ENCODE data around the gene KCNJ18. TPM values are rescaled to one million over a fixed set of nuclear protein-coding genes. Genes with fewer than 3 reads are reported as not detected.

The KCNJ18 gene
- total and polyA plus RNA-seq, 9 of the 15 experiments (the other 6 are each of a cell fraction or from before 2014, with no cell fraction given): not detected

- no peaks in the 10 kb centered on the region for H3K9me1 ChIP-seq (ENCODE audit: control insufficient read depth, insufficient read depth, low read length)
- WGBS (ENCODE audit: insufficient coverage, low coverage, missing lambda C conversion rate): 38% methylated on average over 30 of the region's 30 CpGs
- H3K36me3 ChIP-seq (ENCODE audit: control insufficient read depth, insufficient read depth, low read length): no peaks in the 10 kb centered on the region
- peaks cover 3 to 37% of the 10 kb centered on the region in 2 experiments; a peak in 4 of 5 replicates for H3K4me1 ChIP-seq (replicated peaks in 1 of 2; ENCODE audit: control insufficient read depth in 2 of 2, insufficient read depth in 2 of 2, low read length in 2 of 2)
- DNase-seq (ENCODE audit: extremely low read depth in 1 of 4, low spot score in 3 of 4): no peak
- H2AFZ ChIP-seq (ENCODE audit: low read depth, low read length): no peak overlapping the region
- POLR2A ChIA-PET: no interaction called here
- H4K20me1 ChIP-seq (replicated peaks; ENCODE audit: control insufficient read depth, insufficient read depth, low read length): no peaks in the 10 kb centered on the region
- no peak overlapping the region for H3K4me3 ChIP-seq
- no peak for FAIRE-seq
- H3K9me3 ChIP-seq (replicated peaks; ENCODE audit: control insufficient read depth, insufficient read depth, low read depth, low read length): no peaks in the 10 kb centered on the region
- no peak for ATAC-seq
- H3K27me3 ChIP-seq (ENCODE audit: control insufficient read depth in 2 of 2, insufficient read depth in 2 of 2, low read length in 2 of 2): peaks cover 0 to 33% of the 10 kb centered on the region in 2 experiments; a peak in 2 of 5 replicates
- no peaks in the 10 kb centered on the region for H3K79me2 ChIP-seq (ENCODE audit: control insufficient read depth, insufficient read depth, low read length)
- H3K27ac ChIP-seq (ENCODE audit: extremely low read depth, low read depth, low read length): no peak overlapping the region
- H3K4me2 ChIP-seq (ENCODE audit: insufficient read depth, low read length): no peak overlapping the region
- BruUV-seq (replicated peaks): no TSS peak
- in situ Hi-C loops (cut with MboI): loop anchor here (10.0 kb wide), 2 partner anchors 628 to 708 kb away; no protein-coding TSS in a partner anchor
- intact Hi-C loops (cut with micrococcal nuclease): no loop called here
- CTCF ChIA-PET (ENCODE audit: low intra/inter-chr PET ratio): no interaction called here
- no peak overlapping the region for H3K9ac ChIP-seq (ENCODE audit: insufficient read depth in 1 of 2, low read depth in 2 of 2, low read length in 2 of 2)
- no peak for TF ChIP-seq MGA (IDR thresholded peaks at IDR 0.05)
- TF ChIP-seq, protein P1, sequence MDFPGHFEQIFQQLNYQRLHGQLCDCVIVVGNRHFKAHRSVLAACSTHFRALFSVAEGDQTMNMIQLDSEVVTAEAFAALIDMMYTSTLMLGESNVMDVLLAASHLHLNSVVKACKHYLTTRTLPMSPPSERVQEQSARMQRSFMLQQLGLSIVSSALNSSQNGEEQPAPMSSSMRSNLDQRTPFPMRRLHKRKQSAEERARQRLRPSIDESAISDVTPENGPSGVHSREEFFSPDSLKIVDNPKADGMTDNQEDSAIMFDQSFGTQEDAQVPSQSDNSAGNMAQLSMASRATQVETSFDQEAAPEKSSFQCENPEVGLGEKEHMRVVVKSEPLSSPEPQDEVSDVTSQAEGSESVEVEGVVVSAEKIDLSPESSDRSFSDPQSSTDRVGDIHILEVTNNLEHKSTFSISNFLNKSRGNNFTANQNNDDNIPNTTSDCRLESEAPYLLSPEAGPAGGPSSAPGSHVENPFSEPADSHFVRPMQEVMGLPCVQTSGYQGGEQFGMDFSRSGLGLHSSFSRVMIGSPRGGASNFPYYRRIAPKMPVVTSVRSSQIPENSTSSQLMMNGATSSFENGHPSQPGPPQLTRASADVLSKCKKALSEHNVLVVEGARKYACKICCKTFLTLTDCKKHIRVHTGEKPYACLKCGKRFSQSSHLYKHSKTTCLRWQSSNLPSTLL (IDR thresholded peaks at IDR 0.05): no peak
- TF ChIP-seq HNRNPUL1 (IDR thresholded peaks at IDR 0.05; ENCODE audit: low read length): no peak
- no peak for TF ChIP-seq RBM17 (IDR thresholded peaks at IDR 0.05; ENCODE audit: borderline replicate concordance, low read depth, low read length)
- TF ChIP-seq ZC3H11A (IDR thresholded peaks at IDR 0.05; ENCODE audit: low read depth, low read length): no peak
- no peak for TF ChIP-seq RFX5 (IDR thresholded peaks at IDR 0.05; ENCODE audit: low read depth, low read length)
- TF ChIP-seq BDP1 (IDR thresholded peaks at IDR 0.05; ENCODE audit: insufficient read depth, insufficient read length): no peak
Measured at GRCh38 chr17:21676281-21677111, 15.8 kb upstream of the KCNJ18 start.

Measured in K562 (cell line).